Measurements from ENCODE around the gene HGD. TPM values are rescaled to one million over a fixed set of nuclear protein-coding genes. Genes with fewer than 3 reads are reported as not detected.
A peak's percentile ranks its signal among the peaks of the same experiment; 100 is the strongest.

Gene HGD
- total RNA-seq, 1 experiment from 2014 or later, result 0.33 TPM

- H3K27ac ChIP-seq (ENCODE audit: insufficient read length, low read depth, low read length), result no peak overlapping the region
- H3K4me2 ChIP-seq (ENCODE audit: insufficient read depth, insufficient read length, low read length), result no peak overlapping the region
- H3K9ac ChIP-seq (ENCODE audit: extremely low read depth, insufficient read length, low read length), result no peak overlapping the region
These were observed 1.7 kb downstream of the HGD start for GRCh38 chr3:120680193-120680894.

More at GRCh38 chr3:120680193-120680894, 1.7 kb downstream of the HGD start:
- Histone ChIP-seq H3K4me1 (ENCODE audit: insufficient read depth, low read length) (peaks cover 3% of the 10 kb centered on the region; the same call in 1 of the 2 replicates), H4K20me1 (ENCODE audit: control insufficient read depth, insufficient read depth, insufficient read length) (no peaks in the 10 kb centered on the region), H3K56ac (ENCODE audit: insufficient read length, low read depth, low read length) (no peak overlapping the region), H2BK120ac (ENCODE audit: low read depth, low read length, poor library complexity, severe bottlenecking) (no peak overlapping the region), H3K79me2 (ENCODE audit: insufficient read depth, low read length) (no peaks in the 10 kb centered on the region), H3K14ac (ENCODE audit: insufficient read depth, low read length) (no peak overlapping the region), H2BK20ac (ENCODE audit: low read depth, low read length, poor library complexity, severe bottlenecking) (no peak overlapping the region), H3K18ac (ENCODE audit: insufficient read length, low read depth, low read length) (no peak overlapping the region), H2BK5ac (ENCODE audit: insufficient read length, low read length) (no peak overlapping the region), H2AFZ (ENCODE audit: low read length) (no peak overlapping the region), H3K23me2 (ENCODE audit: insufficient read length, low read depth, low read length, poor library complexity, severe bottlenecking) (no peaks in the 10 kb centered on the region), H3K79me1 (ENCODE audit: insufficient read depth, low read depth, low read length, poor library complexity, severe bottlenecking) (no peaks in the 10 kb centered on the region), H4K8ac (replicated peaks; ENCODE audit: insufficient read length, low read depth, low read length) (no peak overlapping the region), H2BK15ac (ENCODE audit: low read depth, low read length) (no peak overlapping the region), H3T11ph (ENCODE audit: low read length) (no peak overlapping the region), H3K23ac (ENCODE audit: insufficient read length, low read depth, low read length) (no peak overlapping the region), H4K91ac (ENCODE audit: insufficient read length, low read depth, low read length) (no peak overlapping the region), H3K27me3 (ENCODE audit: insufficient read depth, low read length) (no peaks in the 10 kb centered on the region), H4K5ac (ENCODE audit: insufficient read length, low read depth, low read length) (no peak overlapping the region), H2AK5ac (ENCODE audit: insufficient read length, low read length) (no peak overlapping the region), H2BK12ac (ENCODE audit: insufficient read length, low read depth, low read length) (no peak overlapping the region), H3K4ac (ENCODE audit: low read depth, low read length) (no peak overlapping the region), H3K9me3 (ENCODE audit: control insufficient read depth, low read depth, low read length) (no peaks in the 10 kb centered on the region)
- no peak for TF ChIP-seq CTCF (conservative IDR thresholded peaks at IDR 0.05)
- no peak for DNase-seq
- no peaks in the 10 kb centered on the region for H3K27me3 Mint-ChIP-seq (ENCODE audit: low read depth)
- peak overlapping the region in 1 of 2 experiments; percentile 15; a peak in 1 of 5 replicates for H3K4me3 Mint-ChIP-seq
- WGBS (ENCODE audit: extremely low coverage, insufficient read length, low lambda C conversion rate), result no CpG with 5 or more reads among the region's 3 CpGs
- H3K27ac Mint-ChIP-seq, result peak overlapping the region; percentile 94 to 100 (median 97)
- peaks cover 7 to 8% of the 10 kb centered on the region in 2 experiments; a peak in 4 of 5 replicates for H3K9me3 Mint-ChIP-seq
- H3K4me1 Mint-ChIP-seq, result peaks cover 70 to 75% of the 10 kb centered on the region in 2 experiments
- peaks cover 0 to 8% (median 8%) of the 10 kb centered on the region in 3 experiments; a peak in 5 of 7 replicates for H3K36me3 Mint-ChIP-seq (ENCODE audit: insufficient read depth in 1 of 3, low read depth in 3 of 3)
